Fibroblast of lung (primary cell): ENCODE results near the gene RAB8B.

ENCODE experiments used
- CTCF ChIP-seq, 2 donors: IDR thresholded peaks in 1 of 2; conservative IDR thresholded peaks in 1 of 2; 1 replicate in 1 of 2; 2 replicates in 1 of 2; pipeline ENCODE4 v1.5.1; 2011 to 2012; ENCODE audit warnings: low read length in 2 of 2, control low read depth in 1 of 2, inconsistent platforms in 1 of 2, low read depth in 1 of 2, mild to moderate bottlenecking in 1 of 2
- EZH2 ChIP-seq: IDR thresholded peaks from 2 replicates; pipeline ENCODE4 v1.5.1; 2012; ENCODE audit warnings: low read length, control low read depth, mild to moderate bottlenecking; ENCODE audit errors: missing control alignments

GRCh38 chr15:63256433-63257274 lies 67.2 kb downstream of the RAB8B start:
- TF ChIP-seq CTCF (conservative IDR thresholded peaks at IDR 0.05 in 1 of 2, IDR thresholded peaks at IDR 0.05 in 1 of 2; ENCODE audit: low read depth in 1 of 2, low read length in 2 of 2), result no peak
- no peak for TF ChIP-seq EZH2
